ENCODE results near the gene PROC. TPM values are rescaled to one million over a fixed set of nuclear protein-coding genes. Genes with fewer than 3 reads are reported as not detected.

PROC gene
- polyA plus RNA-seq, 1 experiment, result not detected

DNA sequence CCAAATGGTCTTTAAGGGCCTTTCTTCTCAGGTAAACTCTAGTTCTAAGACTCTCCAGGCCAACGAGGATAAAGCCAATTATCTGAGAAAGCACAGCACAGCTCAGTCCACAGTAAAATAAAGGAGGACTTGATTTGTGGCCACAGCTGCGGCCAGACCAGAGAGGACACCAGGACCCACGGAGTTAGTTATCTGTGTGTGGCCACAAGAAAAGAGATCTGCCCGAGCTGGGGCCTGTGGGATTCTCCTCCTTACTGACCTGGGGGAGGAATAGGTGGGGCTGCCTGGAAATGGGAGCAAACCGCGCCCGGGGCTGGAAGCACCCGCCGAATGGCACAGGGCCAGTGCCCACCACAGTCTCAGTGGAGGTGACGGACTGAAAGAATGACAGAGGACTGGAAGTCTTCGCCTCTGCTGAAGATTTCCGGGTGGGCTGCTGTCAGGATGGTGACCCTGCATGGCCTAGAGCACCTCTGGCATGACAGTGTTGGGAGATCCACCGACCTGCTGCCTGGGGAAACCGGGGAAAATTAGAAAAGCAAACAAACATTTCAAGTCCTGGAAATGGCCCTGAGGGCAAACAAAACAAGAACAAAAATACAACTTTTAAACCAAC is 13.3 kb downstream of the PROC start:
- POLR2A ChIA-PET, result no interaction called here
- H3K4me3 ChIP-seq (ENCODE audit: low read depth, low read length), result no peak overlapping the region
- no peak for DNase-seq (ENCODE audit: low read depth, low spot score)
- CTCF ChIA-PET, result no interaction called here
- H3K27ac ChIP-seq (ENCODE audit: low read depth, low read length), result no peak overlapping the region
- H3K9me3 ChIP-seq (ENCODE audit: control insufficient read depth, insufficient read depth, low read length), result no peaks in the 10 kb centered on the region; the same call in 1 of the 2 replicates
- peaks cover 3% of the 10 kb centered on the region for H3K27me3 ChIP-seq (ENCODE audit: control insufficient read depth, insufficient read depth, low read length)
- TF ChIP-seq, protein P1, sequence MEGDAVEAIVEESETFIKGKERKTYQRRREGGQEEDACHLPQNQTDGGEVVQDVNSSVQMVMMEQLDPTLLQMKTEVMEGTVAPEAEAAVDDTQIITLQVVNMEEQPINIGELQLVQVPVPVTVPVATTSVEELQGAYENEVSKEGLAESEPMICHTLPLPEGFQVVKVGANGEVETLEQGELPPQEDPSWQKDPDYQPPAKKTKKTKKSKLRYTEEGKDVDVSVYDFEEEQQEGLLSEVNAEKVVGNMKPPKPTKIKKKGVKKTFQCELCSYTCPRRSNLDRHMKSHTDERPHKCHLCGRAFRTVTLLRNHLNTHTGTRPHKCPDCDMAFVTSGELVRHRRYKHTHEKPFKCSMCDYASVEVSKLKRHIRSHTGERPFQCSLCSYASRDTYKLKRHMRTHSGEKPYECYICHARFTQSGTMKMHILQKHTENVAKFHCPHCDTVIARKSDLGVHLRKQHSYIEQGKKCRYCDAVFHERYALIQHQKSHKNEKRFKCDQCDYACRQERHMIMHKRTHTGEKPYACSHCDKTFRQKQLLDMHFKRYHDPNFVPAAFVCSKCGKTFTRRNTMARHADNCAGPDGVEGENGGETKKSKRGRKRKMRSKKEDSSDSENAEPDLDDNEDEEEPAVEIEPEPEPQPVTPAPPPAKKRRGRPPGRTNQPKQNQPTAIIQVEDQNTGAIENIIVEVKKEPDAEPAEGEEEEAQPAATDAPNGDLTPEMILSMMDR (IDR thresholded peaks at IDR 0.05; ENCODE audit: low read depth, low read length), result no peak

GRCh38 chr2:127434515-127434914 is 16.3 kb downstream of the PROC start:
- Histone ChIP-seq H3K4me3 (ENCODE audit: low read depth, low read length) (no peak overlapping the region), H3K9me3 (ENCODE audit: control insufficient read depth, insufficient read depth, low read length) (peaks cover 4% of the 10 kb centered on the region), H3K27me3 (ENCODE audit: control insufficient read depth, insufficient read depth, low read length) (peaks cover 3% of the 10 kb centered on the region), H3K27ac (ENCODE audit: low read depth, low read length) (no peak overlapping the region)
- POLR2A ChIA-PET, result no interaction called here
- TF ChIP-seq, protein P1 (IDR thresholded peaks at IDR 0.05; ENCODE audit: low read depth, low read length), result no peak
- CTCF ChIA-PET, result interaction anchor here (1.6 kb wide), 1 partner anchor 110 kb away, joined by 3 read pairs; no protein-coding TSS in a partner anchor
- DNase-seq (ENCODE audit: low read depth, low spot score), result no peak

- peaks cover 3% of the 10 kb centered on the region for H3K27me3 ChIP-seq (ENCODE audit: control insufficient read depth, insufficient read depth, low read length)
- no peak overlapping the region for H3K27ac ChIP-seq (ENCODE audit: low read depth, low read length)
- CTCF ChIA-PET, result no interaction called here
- POLR2A ChIA-PET, result no interaction called here
- DNase-seq (ENCODE audit: low read depth, low spot score), result no peak
- peaks cover 8% of the 10 kb centered on the region for H3K9me3 ChIP-seq (ENCODE audit: control insufficient read depth, insufficient read depth, low read length)
- H3K4me3 ChIP-seq (ENCODE audit: low read depth, low read length), result no peak overlapping the region
- TF ChIP-seq, protein P1 (IDR thresholded peaks at IDR 0.05; ENCODE audit: low read depth, low read length), result no peak
Observed at GRCh38 chr2:127437056-127437455, 18.8 kb downstream of the PROC start.

DNA sequence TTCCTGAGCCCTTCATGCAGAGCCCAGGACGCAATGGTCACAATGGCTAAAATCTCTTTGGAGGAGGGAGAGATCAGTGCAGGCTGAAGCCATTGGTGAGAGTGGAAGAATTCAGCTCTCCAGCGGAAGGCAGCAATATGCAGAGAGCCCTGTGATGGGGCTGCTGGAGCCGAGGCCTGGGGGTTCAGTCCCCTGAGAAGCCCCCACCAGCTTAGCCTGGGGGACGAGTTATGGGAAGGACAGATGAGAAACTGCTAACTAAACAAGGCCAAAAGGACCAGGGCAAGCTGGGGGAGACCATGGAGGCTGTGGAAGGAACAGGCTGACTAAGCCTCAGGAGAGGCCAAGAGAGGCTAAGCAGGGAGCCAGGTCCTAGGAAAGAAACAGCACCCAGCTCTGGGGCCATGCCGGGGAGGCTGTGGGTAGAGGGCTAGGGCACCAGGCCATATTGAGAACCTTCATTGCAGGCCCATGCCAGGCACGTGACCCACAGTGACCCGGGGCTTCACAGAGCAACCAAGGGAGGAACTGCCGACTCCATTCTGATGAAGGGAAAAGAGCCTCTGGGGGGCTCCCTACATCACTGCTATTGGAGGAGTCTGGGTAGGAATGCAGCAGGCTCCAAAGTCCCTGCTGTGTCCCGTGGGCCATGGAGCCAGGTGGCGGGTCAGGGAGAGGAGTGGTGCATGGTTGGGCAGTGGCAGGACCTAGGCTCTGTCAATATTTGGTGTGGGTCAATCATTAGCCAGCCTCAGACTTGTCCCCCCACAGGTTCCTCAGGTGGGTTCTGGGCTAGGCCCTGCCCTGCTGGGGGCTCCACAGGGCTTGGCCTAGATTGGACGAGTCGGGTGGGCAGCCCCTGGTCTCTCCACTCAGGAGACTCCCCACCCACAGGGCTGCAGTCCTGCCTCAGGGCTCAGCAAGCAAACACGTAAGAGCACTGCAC is 19.8 kb downstream of the PROC start:
- TF ChIP-seq, protein P1 (IDR thresholded peaks at IDR 0.05; ENCODE audit: low read depth, low read length), result no peak
- DNase-seq (ENCODE audit: low read depth, low spot score), result no peak
- Histone ChIP-seq H3K27ac (ENCODE audit: low read depth, low read length) (no peak overlapping the region), H3K27me3 (ENCODE audit: control insufficient read depth, insufficient read depth, low read length) (peaks cover 3% of the 10 kb centered on the region), H3K4me3 (ENCODE audit: low read depth, low read length) (no peak overlapping the region), H3K9me3 (ENCODE audit: control insufficient read depth, insufficient read depth, low read length) (peaks cover 8% of the 10 kb centered on the region)
- CTCF ChIA-PET, result no interaction called here
- POLR2A ChIA-PET, result no interaction called here

- TF ChIP-seq, protein P1 (IDR thresholded peaks at IDR 0.05; ENCODE audit: low read depth, low read length), result no peak
- CTCF ChIA-PET, result no interaction called here
- POLR2A ChIA-PET, result interaction anchor here (0.6 kb wide), 1 partner anchor 32 kb away, joined by 4 read pairs; no protein-coding TSS in a partner anchor
- peaks cover 3% of the 10 kb centered on the region for H3K27me3 ChIP-seq (ENCODE audit: control insufficient read depth, insufficient read depth, low read length)
- no peak overlapping the region for H3K4me3 ChIP-seq (ENCODE audit: low read depth, low read length)
- H3K27ac ChIP-seq (ENCODE audit: low read depth, low read length), result no peak overlapping the region
- H3K9me3 ChIP-seq (ENCODE audit: control insufficient read depth, insufficient read depth, low read length), result peaks cover 8% of the 10 kb centered on the region
- DNase-seq (ENCODE audit: low read depth, low spot score), result no peak
Observed at GRCh38 chr2:127439343-127439742, 21.1 kb downstream of the PROC start.

All from AG04450 (cell line).